ENCODE measurements around the gene SERF1A.
"Not testable (repeated sequence)": the region's sequence is repeated elsewhere in the genome, so short reads cannot be mapped to it uniquely, and the experiment has no call there.

The SERF1A gene

GRCh38 chr5:70900533-70901271, at the start of gene SERF1A:
Gene SERF1A (plus strand): TSS chr5:70900669. CDS start chr5:70900870, 201 bp downstream.
- not testable (repeated sequence) for FAIRE-seq

GRCh38 chr5:70866778-70867177, 33.7 kb upstream of the SERF1A start:
- not testable (repeated sequence) for FAIRE-seq

- FAIRE-seq = not testable (repeated sequence)
Measured at GRCh38 chr5:70870626-70871025, 29.8 kb upstream of the SERF1A start.

GRCh38 chr5:70896076-70896475, 4.4 kb upstream of the SERF1A start:
- FAIRE-seq = not testable (repeated sequence)

GRCh38 chr5:70901272-70901571, 753 bp downstream of the SERF1A start:
- FAIRE-seq = not testable (repeated sequence)

GRCh38 chr5:70906624-70907023, 6.2 kb downstream of the SERF1A start:
- FAIRE-seq = not testable (repeated sequence)

GRCh38 chr5:70916829-70917228, 16.4 kb downstream of the SERF1A start:
- FAIRE-seq = not testable (repeated sequence)

- FAIRE-seq = not testable (repeated sequence)
Measured at GRCh38 chr5:70925211-70925562, 24.7 kb downstream of the SERF1A start.

GRCh38 chr5:70931709-70932368, 31.4 kb downstream of the SERF1A start:
- not testable (repeated sequence) for FAIRE-seq

- FAIRE-seq = not testable (repeated sequence)
Measured at GRCh38 chr5:70932560-70932959, 32.1 kb downstream of the SERF1A start.

- not testable (repeated sequence) for FAIRE-seq
Measured at GRCh38 chr5:70953068-70953467, 52.6 kb downstream of the SERF1A start.
